SIG-M5 treated with dmso at 0.1 percent for 504 hours (cell line): ENCODE measurements around the gene OR10X1.

Experiments
- DNase-seq: peaks from one replicate; lab custom pipeline; 2025; ENCODE audit not compliant: unreplicated experiment; lab: John Stamatoyannopoulos, UW

Gene OR10X1

GRCh38 chr1:158579733-158580132 is at the start of gene OR10X1:
Gene OR10X1, minus strand, starts transcription at chr1:158579899. Its CDS starts 0 bp downstream, at chr1:158579899.
- no peak for DNase-seq

GRCh38 chr1:158613764-158614163 is 34.1 kb upstream of the OR10X1 start:
- no peak for DNase-seq

- no peak for DNase-seq
Observed at GRCh38 chr1:158611916-158612315, 32.2 kb upstream of the OR10X1 start.

GRCh38 chr1:158607296-158607695 is 27.6 kb upstream of the OR10X1 start:
- no peak for DNase-seq

- DNase-seq = no peak
Observed at GRCh38 chr1:158604968-158605367, 25.3 kb upstream of the OR10X1 start, which contains the start of gene OR10Z1. Gene OR10Z1, plus strand, starts transcription at chr1:158605268. Its CDS starts 1,171 bp downstream, at chr1:158606439.

GRCh38 chr1:158600735-158601134 is 21.0 kb upstream of the OR10X1 start:
- DNase-seq = no peak

GRCh38 chr1:158586942-158587341 is 7.2 kb upstream of the OR10X1 start:
- no peak for DNase-seq

- DNase-seq = no peak
Observed at GRCh38 chr1:158583962-158584361, 4.3 kb upstream of the OR10X1 start.

- DNase-seq = no peak
Observed at GRCh38 chr1:158577561-158577960, 2.1 kb downstream of the OR10X1 start.

GRCh38 chr1:158572226-158572625 is 7.5 kb downstream of the OR10X1 start:
- DNase-seq = no peak

- DNase-seq = no peak
Observed at GRCh38 chr1:158570480-158570879, 9.2 kb downstream of the OR10X1 start, which contains the start of gene OR6P1. Gene OR6P1, minus strand, starts transcription at chr1:158570580. Its CDS starts 6,976 bp downstream, at chr1:158563604.

- peak; percentile 91 for DNase-seq
Observed at GRCh38 chr1:158564608-158565007, 15.1 kb downstream of the OR10X1 start.

GRCh38 chr1:158563853-158564252 is 15.8 kb downstream of the OR10X1 start:
- peak; percentile 55 for DNase-seq

GRCh38 chr1:158559696-158560095 is 20.0 kb downstream of the OR10X1 start:
- no peak for DNase-seq

GRCh38 chr1:158554352-158554751 is 25.3 kb downstream of the OR10X1 start, which contains the start of gene OR6Y1:
Gene OR6Y1, minus strand, starts transcription at chr1:158554405. Its CDS starts 6,300 bp downstream, at chr1:158548105.
- DNase-seq = no peak

GRCh38 chr1:158552296-158552695 is 27.4 kb downstream of the OR10X1 start:
- no peak for DNase-seq

- DNase-seq = no peak
Observed at GRCh38 chr1:158547533-158547932, 32.2 kb downstream of the OR10X1 start.

- DNase-seq = no peak
Observed at GRCh38 chr1:158537609-158538008, 42.1 kb downstream of the OR10X1 start.

- no peak for DNase-seq
Observed at GRCh38 chr1:158534496-158534895, 45.2 kb downstream of the OR10X1 start.
